B cell (primary cell): ENCODE results near the gene JAKMIP2.

ENCODE experiments used
- EZH2 ChIP-seq: IDR thresholded peaks from 2 replicates; pipeline ENCODE4 v1.6.1; 2012; ENCODE audit warnings: borderline replicate concordance, low read depth, mild to moderate bottlenecking, moderate library complexity, low read length; ENCODE audit not compliant: insufficient read depth, poor library complexity, severe bottlenecking
- TF ChIP-seq, protein P1 (sequence below): fragments of 200-600 bp; IDR thresholded peaks from one replicate; pipeline ENCODE4 v1.8.0; 2022; ENCODE audit warnings: antibody characterized with exemption, mild to moderate bottlenecking

DNA sequence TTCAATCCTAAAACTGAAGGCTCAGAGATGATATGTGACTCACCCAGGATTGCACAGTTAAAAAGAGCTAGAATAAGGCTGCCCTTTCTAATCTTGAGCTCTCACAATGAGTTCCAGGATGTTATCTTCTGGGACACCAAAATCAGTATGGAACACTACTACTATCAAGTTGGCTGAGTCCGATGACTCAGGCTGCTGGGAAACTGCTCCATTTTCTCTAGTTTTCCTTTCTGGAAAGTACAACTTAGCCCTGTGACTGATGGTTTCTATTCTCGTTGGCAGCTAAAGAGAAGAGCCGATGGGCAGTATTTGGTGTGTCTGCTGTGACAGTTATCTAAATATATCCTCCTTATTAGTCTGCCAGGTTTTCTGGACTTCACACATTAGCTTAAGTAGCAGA is 234.8 kb downstream of the JAKMIP2 start:
- TF ChIP-seq, protein P1, sequence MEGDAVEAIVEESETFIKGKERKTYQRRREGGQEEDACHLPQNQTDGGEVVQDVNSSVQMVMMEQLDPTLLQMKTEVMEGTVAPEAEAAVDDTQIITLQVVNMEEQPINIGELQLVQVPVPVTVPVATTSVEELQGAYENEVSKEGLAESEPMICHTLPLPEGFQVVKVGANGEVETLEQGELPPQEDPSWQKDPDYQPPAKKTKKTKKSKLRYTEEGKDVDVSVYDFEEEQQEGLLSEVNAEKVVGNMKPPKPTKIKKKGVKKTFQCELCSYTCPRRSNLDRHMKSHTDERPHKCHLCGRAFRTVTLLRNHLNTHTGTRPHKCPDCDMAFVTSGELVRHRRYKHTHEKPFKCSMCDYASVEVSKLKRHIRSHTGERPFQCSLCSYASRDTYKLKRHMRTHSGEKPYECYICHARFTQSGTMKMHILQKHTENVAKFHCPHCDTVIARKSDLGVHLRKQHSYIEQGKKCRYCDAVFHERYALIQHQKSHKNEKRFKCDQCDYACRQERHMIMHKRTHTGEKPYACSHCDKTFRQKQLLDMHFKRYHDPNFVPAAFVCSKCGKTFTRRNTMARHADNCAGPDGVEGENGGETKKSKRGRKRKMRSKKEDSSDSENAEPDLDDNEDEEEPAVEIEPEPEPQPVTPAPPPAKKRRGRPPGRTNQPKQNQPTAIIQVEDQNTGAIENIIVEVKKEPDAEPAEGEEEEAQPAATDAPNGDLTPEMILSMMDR: no peak
- TF ChIP-seq EZH2: no peak
